HEK293T (cell line): ENCODE data around the gene CTNNA2.

ENCODE experiments used
- ARNT ChIP-seq: fragments of 450-650 bp; IDR thresholded peaks from 2 replicates; pipeline ENCODE4 v1.6.1; 2017; ENCODE audit warnings: mild to moderate bottlenecking
- BHLHE40 ChIP-seq: fragments of 450-650 bp; IDR thresholded peaks from 2 replicates; pipeline ENCODE4 v1.6.1; 2016; ENCODE audit warnings: mild to moderate bottlenecking, moderate library complexity, borderline replicate concordance
- ELF4 ChIP-seq: fragments of 450-650 bp; IDR thresholded peaks from 2 replicates; pipeline ENCODE4 v1.6.1; 2017; ENCODE audit warnings: antibody characterized with exemption
- FOXK2 ChIP-seq: fragments of 450-650 bp; IDR thresholded peaks from 2 replicates; pipeline ENCODE4 v1.6.1; 2016; ENCODE audit warnings: mild to moderate bottlenecking
- FOXM1 ChIP-seq: fragments of 450-650 bp; IDR thresholded peaks from 2 replicates; pipeline ENCODE4 v1.6.1; 2017; ENCODE audit warnings: mild to moderate bottlenecking, borderline replicate concordance
- NFRKB ChIP-seq: fragments of 450-650 bp; IDR thresholded peaks from 2 replicates; pipeline ENCODE4 v1.6.1; 2016; ENCODE audit warnings: mild to moderate bottlenecking, moderate library complexity
- PKNOX1 ChIP-seq: fragments of 450-650 bp; IDR thresholded peaks from 2 replicates; pipeline ENCODE4 v1.6.1; 2016
- SP1 ChIP-seq: fragments of 450-650 bp; IDR thresholded peaks from 2 replicates; pipeline ENCODE4 v1.6.1; 2017
- SUZ12 ChIP-seq: fragments of 450-650 bp; IDR thresholded peaks from 2 replicates; pipeline ENCODE4 v1.6.1; 2016; ENCODE audit warnings: mild to moderate bottlenecking
- TARDBP ChIP-seq: fragments of 450-650 bp; IDR thresholded peaks from 2 replicates; pipeline ENCODE4 v1.6.1; 2016
- ZNF384 ChIP-seq: fragments of 450-650 bp; IDR thresholded peaks from 2 replicates; pipeline ENCODE4 v1.6.1; 2016

GRCh38 chr2:80256782-80257167, 743.9 kb downstream of the CTNNA2 start:
- TF ChIP-seq SP1 (no peak), ZNF384 (no peak), ELF4 (no peak), FOXK2 (no peak), SUZ12 (no peak), FOXM1 (no peak), ARNT (no peak), PKNOX1 (no peak), TARDBP (no peak), NFRKB (no peak), BHLHE40 (no peak)
